Endothelial cell (in vitro differentiated cells): ENCODE measurements around the gene NOXO1. TPM values are rescaled to one million over a fixed set of nuclear protein-coding genes. Genes with fewer than 3 reads are reported as not detected.
"Not testable (repeated sequence)": the region's sequence is repeated elsewhere in the genome, so short reads cannot be mapped to it uniquely, and the experiment has no call there.

Experiments
- DNase-seq: peaks from one replicate; pipeline ENCODE4 v3.0.0; 2021; ENCODE audit warnings: low spot score
- H3K27ac Mint-ChIP-seq: one replicate; pipeline ENCODE4 v1.8.0; 2021; ENCODE audit warnings: mixed read lengths, inconsistent platforms; ENCODE audit not compliant: unreplicated experiment
- H3K27me3 Mint-ChIP-seq: one replicate; pipeline ENCODE4 v1.8.0; 2021; ENCODE audit warnings: mild to moderate bottlenecking, moderate library complexity, mixed read lengths, inconsistent platforms; ENCODE audit not compliant: unreplicated experiment
- H3K36me3 Mint-ChIP-seq: one replicate; pipeline ENCODE4 v1.8.0; 2021; ENCODE audit warnings: mild to moderate bottlenecking, low read depth, mixed read lengths, inconsistent platforms; ENCODE audit not compliant: unreplicated experiment
- H3K4me1 Mint-ChIP-seq: one replicate; pipeline ENCODE4 v1.8.0; 2021; ENCODE audit warnings: mild to moderate bottlenecking, mixed read lengths, inconsistent platforms; ENCODE audit not compliant: unreplicated experiment
- H3K4me3 Mint-ChIP-seq: one replicate; pipeline ENCODE4 v1.8.0; 2021; ENCODE audit warnings: mild to moderate bottlenecking, mixed read lengths, inconsistent platforms; ENCODE audit not compliant: unreplicated experiment
- H3K9me3 Mint-ChIP-seq: one replicate; pipeline ENCODE4 v1.8.0; 2021; ENCODE audit warnings: mixed read lengths, inconsistent platforms; ENCODE audit not compliant: unreplicated experiment
- total RNA-seq: library from RNA; stranded (reverse); fragmentation: NEBNext Ultra II Directional; extraction: Animal tissue kit (Norgen Biotek cat#: 25700); gene quantifications from one replicate; pipeline ENCODE4 v1.2.1, GENCODE V29; 2021; ENCODE audit not compliant: unreplicated experiment
- TF ChIP-seq, protein P1 (sequence below): fragments of 200-600 bp; sonication (generic); IDR thresholded peaks from one replicate; pipeline ENCODE4 v1.5.0; 2021; ENCODE audit warnings: antibody characterized with exemption; ENCODE audit not compliant: unreplicated experiment

The NOXO1 gene
- total RNA-seq, 1 donor from 2014 or later: 0.23 TPM

DNA sequence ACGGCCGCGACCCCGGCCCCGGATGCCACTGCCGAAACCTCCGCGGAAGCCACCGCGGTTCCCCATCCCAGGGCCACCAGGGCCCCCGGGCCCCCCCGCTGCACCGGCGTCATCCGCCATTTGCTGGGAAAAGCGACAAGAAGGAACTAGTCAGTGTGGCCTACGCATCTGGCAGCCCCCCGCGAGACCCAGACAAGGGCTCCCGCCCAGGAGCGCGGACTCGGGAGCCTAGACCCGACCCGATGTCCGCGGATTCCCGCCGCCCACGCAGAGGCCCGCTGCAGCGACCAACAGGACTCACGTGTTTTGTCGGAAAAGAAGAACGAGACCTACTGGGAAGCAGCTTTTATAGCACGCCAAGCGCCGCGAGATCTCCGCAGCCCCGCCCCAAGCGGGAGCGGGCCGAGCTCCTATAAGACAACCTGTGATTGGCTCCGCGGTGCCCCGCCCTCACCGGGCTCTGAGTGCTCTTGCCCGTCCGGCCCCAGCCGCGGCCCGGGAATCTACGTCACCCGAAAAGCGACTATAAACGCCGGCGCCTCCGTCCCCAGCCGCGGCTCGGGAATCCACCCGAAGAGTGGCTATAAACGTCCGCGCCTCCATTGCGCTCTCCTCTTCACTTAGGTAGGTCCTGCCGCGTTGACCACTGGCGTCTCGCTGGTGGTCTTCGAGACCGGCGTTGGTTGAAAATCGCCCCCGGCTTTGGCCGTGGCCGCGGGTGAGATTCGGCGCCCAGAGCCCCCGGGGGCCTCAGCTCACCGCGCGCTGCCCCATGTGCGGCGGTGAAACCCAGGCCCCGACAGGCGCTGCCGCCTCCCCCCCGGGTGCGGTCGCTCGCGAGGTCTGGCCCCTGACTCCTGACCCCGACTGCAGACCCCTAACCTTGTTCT is 16.5 kb downstream of the NOXO1 start, which contains the start of gene RPS2:
Gene RPS2 (minus strand): TSS at position 321 of the 890 bp plus-strand sequence. CDS start 201 bp downstream, at position 120.
- peak within 1 kb of the TSS; percentile 95 for H3K4me3 Mint-ChIP-seq
- peaks cover 6% of the 10 kb centered on the region for H3K27me3 Mint-ChIP-seq
- peaks cover 29% of the 10 kb centered on the region for H3K4me1 Mint-ChIP-seq
- H3K9me3 Mint-ChIP-seq: no peaks in the 10 kb centered on the region
- TF ChIP-seq, protein P1, sequence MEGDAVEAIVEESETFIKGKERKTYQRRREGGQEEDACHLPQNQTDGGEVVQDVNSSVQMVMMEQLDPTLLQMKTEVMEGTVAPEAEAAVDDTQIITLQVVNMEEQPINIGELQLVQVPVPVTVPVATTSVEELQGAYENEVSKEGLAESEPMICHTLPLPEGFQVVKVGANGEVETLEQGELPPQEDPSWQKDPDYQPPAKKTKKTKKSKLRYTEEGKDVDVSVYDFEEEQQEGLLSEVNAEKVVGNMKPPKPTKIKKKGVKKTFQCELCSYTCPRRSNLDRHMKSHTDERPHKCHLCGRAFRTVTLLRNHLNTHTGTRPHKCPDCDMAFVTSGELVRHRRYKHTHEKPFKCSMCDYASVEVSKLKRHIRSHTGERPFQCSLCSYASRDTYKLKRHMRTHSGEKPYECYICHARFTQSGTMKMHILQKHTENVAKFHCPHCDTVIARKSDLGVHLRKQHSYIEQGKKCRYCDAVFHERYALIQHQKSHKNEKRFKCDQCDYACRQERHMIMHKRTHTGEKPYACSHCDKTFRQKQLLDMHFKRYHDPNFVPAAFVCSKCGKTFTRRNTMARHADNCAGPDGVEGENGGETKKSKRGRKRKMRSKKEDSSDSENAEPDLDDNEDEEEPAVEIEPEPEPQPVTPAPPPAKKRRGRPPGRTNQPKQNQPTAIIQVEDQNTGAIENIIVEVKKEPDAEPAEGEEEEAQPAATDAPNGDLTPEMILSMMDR: no peak
- peak; percentile 98 for DNase-seq
- peaks cover 21% of the 10 kb centered on the region for H3K36me3 Mint-ChIP-seq
- H3K27ac Mint-ChIP-seq: peak within 1 kb of the TSS; percentile 94

DNA sequence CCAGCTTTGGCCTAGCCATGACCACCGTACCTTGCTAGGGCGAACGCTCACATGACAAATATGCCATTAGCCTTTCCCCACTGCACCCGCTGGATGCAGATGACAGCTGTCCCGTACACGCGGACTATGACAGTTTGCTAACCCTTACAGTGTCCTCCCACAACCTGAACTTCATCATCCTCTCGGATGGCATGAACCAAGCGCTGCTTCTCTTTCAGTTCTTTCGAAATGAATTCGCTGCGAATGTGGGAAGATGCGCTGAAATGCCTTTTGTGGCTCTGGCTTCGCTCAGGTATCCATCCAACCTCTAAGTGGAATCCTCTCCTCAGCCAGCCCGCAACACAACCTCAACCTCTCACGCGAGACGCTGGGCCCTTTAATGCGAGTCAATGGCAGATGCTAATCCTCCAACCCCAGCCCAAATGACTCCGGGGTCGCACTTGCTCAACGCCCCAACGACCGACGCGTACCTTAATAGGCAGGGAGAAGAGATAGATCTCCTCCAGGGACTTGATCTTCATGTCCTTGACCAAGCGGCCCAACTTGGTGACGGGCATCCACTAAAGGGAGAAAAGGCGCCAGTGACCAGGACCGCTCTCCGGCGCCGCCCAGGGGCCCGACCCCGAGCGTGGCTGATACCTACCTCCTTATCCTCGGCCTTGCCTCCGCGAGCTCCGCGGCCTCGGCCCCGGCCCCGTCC is 17.3 kb downstream of the NOXO1 start:
- peaks cover 29% of the 10 kb centered on the region for H3K4me1 Mint-ChIP-seq
- DNase-seq: peak; percentile 53
- peak overlapping the region; percentile 95 for H3K4me3 Mint-ChIP-seq
- H3K36me3 Mint-ChIP-seq: peaks cover 21% of the 10 kb centered on the region
- no peaks in the 10 kb centered on the region for H3K9me3 Mint-ChIP-seq
- peaks cover 6% of the 10 kb centered on the region for H3K27me3 Mint-ChIP-seq
- TF ChIP-seq, protein P1: no peak
- H3K27ac Mint-ChIP-seq: peak overlapping the region; percentile 70

DNA sequence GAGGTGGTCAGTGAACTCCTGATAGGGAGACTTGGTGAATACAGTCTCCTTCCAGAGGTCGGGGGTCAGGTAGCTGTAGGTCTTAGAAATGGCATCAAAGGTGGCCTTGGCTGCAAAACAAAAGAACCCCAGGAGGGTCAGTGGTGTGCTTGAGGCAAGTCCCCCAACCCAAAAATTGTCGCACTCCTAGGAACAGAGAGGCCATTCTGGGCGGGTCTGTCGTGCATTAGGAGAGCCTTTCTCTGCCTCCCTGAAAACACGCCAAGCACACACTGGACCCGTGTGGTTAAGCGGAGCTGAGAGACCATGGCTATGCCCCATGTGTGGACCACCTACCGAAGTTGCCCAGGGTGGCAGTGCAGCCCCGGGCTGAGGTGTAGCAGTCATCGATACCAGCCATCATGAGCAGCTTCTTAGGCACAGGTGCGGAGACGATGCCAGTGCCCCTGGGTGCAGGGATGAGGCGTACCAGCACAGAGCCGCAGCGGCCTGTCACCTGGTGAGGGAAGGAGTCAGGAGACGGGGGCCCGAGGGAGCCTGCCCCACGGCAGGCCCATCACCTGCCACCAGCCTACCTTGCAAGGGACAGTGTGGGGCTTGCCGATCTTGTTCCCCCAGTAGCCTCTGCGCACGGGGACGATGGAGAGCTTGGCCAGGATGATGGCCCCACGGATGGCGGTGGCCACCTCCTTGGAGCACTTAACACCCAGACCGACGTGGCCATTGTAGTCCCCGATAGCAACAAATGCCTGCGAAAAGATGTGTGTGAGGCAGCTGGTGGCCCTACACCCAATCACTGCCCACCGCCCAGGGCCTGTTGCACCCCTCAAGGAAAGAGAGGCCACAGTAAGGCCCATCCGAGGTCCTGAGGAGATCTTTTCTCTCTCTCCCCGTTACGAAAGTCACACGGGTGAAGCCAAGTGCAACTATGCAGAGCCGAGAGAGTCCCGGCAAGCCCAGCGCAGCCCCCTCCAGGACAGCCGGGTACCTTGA is 18.8 kb downstream of the NOXO1 start:
- not testable (repeated sequence) for H3K27ac Mint-ChIP-seq, H3K27me3 Mint-ChIP-seq, DNase-seq, H3K9me3 Mint-ChIP-seq
- H3K4me3 Mint-ChIP-seq: peak overlapping the region; percentile 95
- H3K4me1 Mint-ChIP-seq: peaks cover 29% of the 10 kb centered on the region
- H3K36me3 Mint-ChIP-seq: peaks cover 21% of the 10 kb centered on the region

DNA sequence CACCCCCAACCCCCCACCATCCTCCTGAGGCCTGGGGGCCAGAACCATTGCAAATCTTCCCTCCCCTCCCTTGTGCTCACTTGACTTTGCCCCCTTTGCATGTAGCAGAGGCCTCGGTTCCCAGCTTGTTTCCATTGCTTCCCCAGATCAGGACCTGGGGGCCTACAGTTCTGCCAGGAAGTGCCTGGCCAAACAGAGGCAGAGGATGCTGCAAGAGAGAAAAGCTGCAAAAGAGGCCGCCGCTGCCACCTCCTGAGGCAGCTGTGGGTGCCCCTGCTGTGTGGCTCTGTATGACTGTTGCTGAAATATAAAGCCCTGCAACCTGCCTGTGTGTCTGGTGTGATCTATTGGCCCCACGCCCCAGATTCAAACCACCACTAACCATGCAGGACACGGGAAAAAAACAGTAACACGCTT is 19.6 kb downstream of the NOXO1 start:
- Mint-ChIP-seq H3K9me3 (no peaks in the 10 kb centered on the region), H3K4me3 (no peak overlapping the region), H3K27ac (no peak overlapping the region), H3K27me3 (peaks cover 8% of the 10 kb centered on the region), H3K4me1 (peaks cover 29% of the 10 kb centered on the region), H3K36me3 (peaks cover 21% of the 10 kb centered on the region)
- TF ChIP-seq, protein P1: no peak
- no peak for DNase-seq
